OCI-LY1 (cell line): ENCODE results near the gene ARHGEF25.
A peak's percentile ranks its signal among the peaks of the same experiment; 100 is the strongest.

ENCODE experiments used
- H2AFZ ChIP-seq: fragments of 200-600 bp; sonication (generic), shearing (Covaris generic); 2 replicates; pipeline ENCODE4 v1.6.0; 2014; ENCODE audit warnings: antibody characterized with exemption, mild to moderate bottlenecking, low read length
- H3F3A ChIP-seq: fragments of 200-600 bp; sonication (generic), shearing (Covaris generic); 2 replicates; pipeline ENCODE4 v1.6.0; 2014; ENCODE audit warnings: mild to moderate bottlenecking, antibody characterized with exemption, low read length, moderate library complexity; ENCODE audit not compliant: insufficient read depth
- H3K27ac ChIP-seq: fragments of 200-600 bp; sonication (generic); 2 replicates; pipeline ENCODE4 v1.5.1; 2014; ENCODE audit warnings: low read length, mixed run types, mild to moderate bottlenecking, low read depth; ENCODE audit not compliant: poor library complexity, severe bottlenecking
- H3K27me3 ChIP-seq: fragments of 200-600 bp; sonication (generic); 2 replicates; pipeline ENCODE4 v1.6.0; 2014; ENCODE audit warnings: antibody characterized with exemption, mild to moderate bottlenecking, low read length, moderate library complexity; ENCODE audit not compliant: insufficient read depth
- H3K36me3 ChIP-seq: fragments of 200-600 bp; sonication (generic); 2 replicates; pipeline ENCODE4 v1.6.1; 2014; ENCODE audit warnings: mild to moderate bottlenecking, antibody characterized with exemption, low read length, moderate library complexity, mixed read lengths; ENCODE audit not compliant: insufficient read depth
- H3K4me1 ChIP-seq: fragments of 200-600 bp; sonication (generic); 2 replicates; pipeline ENCODE4 v1.5.1; 2014; ENCODE audit warnings: mild to moderate bottlenecking, low read length, moderate library complexity; ENCODE audit not compliant: insufficient read depth, severe bottlenecking
- H3K4me2 ChIP-seq: fragments of 200-600 bp; sonication (generic), shearing (Covaris generic); 2 replicates; pipeline ENCODE4 v1.6.1; 2014; ENCODE audit warnings: low read length
- H3K4me3 ChIP-seq: fragments of 200-600 bp; sonication (generic); 2 replicates; pipeline ENCODE4 v1.5.1; 2014; ENCODE audit warnings: low read length, low read depth, mild to moderate bottlenecking, mixed read lengths; ENCODE audit not compliant: poor library complexity, severe bottlenecking
- H3K79me2 ChIP-seq: fragments of 200-600 bp; shearing (Covaris generic); 2 replicates; pipeline ENCODE4 v1.6.1; 2016; ENCODE audit warnings: mixed run types, low read length, mixed read lengths; ENCODE audit not compliant: insufficient read depth
- H3K9ac ChIP-seq: fragments of 200-600 bp; sonication (generic), shearing (Covaris generic); 2 replicates; pipeline ENCODE4 v1.6.1; 2014; ENCODE audit warnings: mild to moderate bottlenecking, low read length, mixed read lengths
- H3K9me2 ChIP-seq: fragments of 200-600 bp; sonication (generic), shearing (Covaris generic); 2 replicates; pipeline ENCODE4 v1.6.1; 2014; ENCODE audit warnings: low read depth, mild to moderate bottlenecking, low read length, mixed read lengths
- H3K9me3 ChIP-seq: fragments of 200-600 bp; shearing (Covaris generic); 2 replicates; pipeline ENCODE4 v1.6.1; 2014; ENCODE audit warnings: low read length, mixed read lengths
- H4K20me1 ChIP-seq: fragments of 200-600 bp; sonication (generic), shearing (Covaris generic); 2 replicates; pipeline ENCODE4 v1.6.0; 2016; ENCODE audit warnings: mild to moderate bottlenecking, low read length; ENCODE audit not compliant: insufficient read depth
- EZH2 ChIP-seq: fragments of 200-600 bp; sonication (generic), shearing (Covaris generic); IDR thresholded peaks from 2 replicates; pipeline ENCODE4 v1.8.0; 2017; ENCODE audit warnings: borderline replicate concordance, mixed run types, mild to moderate bottlenecking, antibody characterized with exemption, low read length, moderate library complexity, mixed read lengths
- TF ChIP-seq, protein P1 (sequence below): fragments of 200-600 bp; sonication (generic), shearing (Covaris generic); IDR thresholded peaks from 2 replicates; pipeline ENCODE4 v1.5.1; 2017; ENCODE audit warnings: mild to moderate bottlenecking, antibody characterized with exemption, low read length, moderate library complexity, mixed read lengths

ARHGEF25 gene

DNA sequence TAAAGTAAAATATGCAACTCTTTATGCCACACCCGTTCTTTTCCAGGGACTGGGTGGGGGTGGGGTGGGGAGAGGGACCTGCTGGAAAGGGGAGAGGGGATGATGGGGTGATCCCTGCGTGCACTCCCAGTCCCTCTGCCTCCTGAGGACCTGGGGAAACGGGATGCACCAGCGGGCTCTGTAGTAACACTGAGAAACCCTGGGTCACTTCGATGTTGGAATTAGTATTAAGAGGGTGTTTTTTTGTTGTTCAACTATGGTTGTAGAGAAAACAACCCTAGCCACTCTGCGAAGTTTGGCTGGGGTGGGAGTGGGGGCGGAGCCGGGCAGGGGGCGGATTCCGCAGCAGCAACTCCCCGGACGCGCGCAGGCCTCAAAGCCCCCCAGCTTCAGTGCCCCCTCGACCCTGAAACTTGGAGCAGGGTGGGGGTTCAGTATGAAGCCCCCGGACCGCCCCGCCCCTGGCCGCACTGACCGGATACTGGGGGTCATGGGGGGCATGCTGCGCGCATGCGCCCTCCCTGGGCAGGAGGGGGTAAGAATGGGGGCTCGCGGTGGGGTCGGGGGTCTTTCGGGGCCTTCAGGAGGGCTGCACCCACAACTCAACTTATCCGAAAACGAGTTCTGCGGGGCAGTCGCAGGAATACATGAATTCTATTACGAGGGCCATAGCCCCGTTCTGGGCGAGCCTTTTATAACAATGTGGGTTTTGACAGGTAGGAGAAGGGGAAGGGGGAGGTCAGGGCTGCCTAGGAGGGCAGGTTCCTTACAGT, 1.3 kb upstream of the ARHGEF25 start:
- H3K9ac ChIP-seq, result no peak overlapping the region

DNA sequence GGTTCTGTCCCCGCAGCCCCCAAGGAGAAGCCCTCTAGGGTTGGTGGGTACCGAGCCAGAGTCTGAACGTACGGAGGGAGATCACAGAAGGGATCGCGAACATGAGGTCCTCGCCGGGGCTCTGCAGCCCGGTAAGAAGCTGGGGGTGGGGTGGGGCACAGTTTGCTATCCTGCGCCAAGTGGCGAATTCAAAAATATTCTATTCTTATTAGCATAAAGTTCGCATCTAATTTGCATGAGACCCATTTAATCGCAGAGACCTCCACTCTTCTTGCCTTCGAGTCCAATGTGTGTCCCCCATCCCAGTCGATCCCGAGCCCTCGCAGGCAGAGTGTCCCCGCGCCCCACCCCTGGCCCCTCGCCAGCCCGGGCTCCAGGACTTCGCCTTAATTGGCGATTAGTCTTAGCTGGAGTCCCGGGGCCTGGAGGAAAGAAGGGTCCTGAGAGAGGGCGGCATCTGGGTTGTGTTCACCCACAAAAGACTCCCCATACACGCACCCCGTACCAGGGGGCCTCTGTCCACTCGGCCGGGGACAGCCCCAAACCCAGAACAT, 604 bp upstream of the ARHGEF25 start:
- Histone ChIP-seq H3K27ac (no peak overlapping the region), H3K79me2 (no peaks in the 10 kb centered on the region), H2AFZ (no peak overlapping the region), H3F3A (no peaks in the 10 kb centered on the region), H3K4me3 (peak overlapping the region; percentile 62), H3K9me3 (no peaks in the 10 kb centered on the region), H3K4me2 (peak overlapping the region; percentile 89; the same call in 1 of the 2 replicates), H3K9me2 (no peaks in the 10 kb centered on the region), H3K36me3 (no peaks in the 10 kb centered on the region), H3K27me3 (peaks cover 4% of the 10 kb centered on the region; the same call in 1 of the 2 replicates), H4K20me1 (no peaks in the 10 kb centered on the region), H3K4me1 (peaks cover 12% of the 10 kb centered on the region), H3K9ac (peak overlapping the region; percentile 68; the same call in 1 of the 2 replicates)
- no peak for TF ChIP-seq EZH2
- TF ChIP-seq, protein P1, sequence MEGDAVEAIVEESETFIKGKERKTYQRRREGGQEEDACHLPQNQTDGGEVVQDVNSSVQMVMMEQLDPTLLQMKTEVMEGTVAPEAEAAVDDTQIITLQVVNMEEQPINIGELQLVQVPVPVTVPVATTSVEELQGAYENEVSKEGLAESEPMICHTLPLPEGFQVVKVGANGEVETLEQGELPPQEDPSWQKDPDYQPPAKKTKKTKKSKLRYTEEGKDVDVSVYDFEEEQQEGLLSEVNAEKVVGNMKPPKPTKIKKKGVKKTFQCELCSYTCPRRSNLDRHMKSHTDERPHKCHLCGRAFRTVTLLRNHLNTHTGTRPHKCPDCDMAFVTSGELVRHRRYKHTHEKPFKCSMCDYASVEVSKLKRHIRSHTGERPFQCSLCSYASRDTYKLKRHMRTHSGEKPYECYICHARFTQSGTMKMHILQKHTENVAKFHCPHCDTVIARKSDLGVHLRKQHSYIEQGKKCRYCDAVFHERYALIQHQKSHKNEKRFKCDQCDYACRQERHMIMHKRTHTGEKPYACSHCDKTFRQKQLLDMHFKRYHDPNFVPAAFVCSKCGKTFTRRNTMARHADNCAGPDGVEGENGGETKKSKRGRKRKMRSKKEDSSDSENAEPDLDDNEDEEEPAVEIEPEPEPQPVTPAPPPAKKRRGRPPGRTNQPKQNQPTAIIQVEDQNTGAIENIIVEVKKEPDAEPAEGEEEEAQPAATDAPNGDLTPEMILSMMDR, result no peak

More for the DNA sequence above, 1.3 kb upstream of the ARHGEF25 start:
- Histone ChIP-seq H4K20me1 (no peaks in the 10 kb centered on the region), H3K27me3 (peaks cover 4% of the 10 kb centered on the region; the same call in 1 of the 2 replicates), H3K36me3 (no peaks in the 10 kb centered on the region), H3K27ac (no peak overlapping the region), H3K4me2 (no peak overlapping the region), H3F3A (no peaks in the 10 kb centered on the region), H3K9me3 (no peaks in the 10 kb centered on the region), H3K79me2 (no peaks in the 10 kb centered on the region), H3K9me2 (no peaks in the 10 kb centered on the region), H3K4me1 (peaks cover 19% of the 10 kb centered on the region), H2AFZ (no peak overlapping the region), H3K4me3 (no peak overlapping the region)
- TF ChIP-seq, protein P1, result no peak
- TF ChIP-seq EZH2, result no peak

DNA sequence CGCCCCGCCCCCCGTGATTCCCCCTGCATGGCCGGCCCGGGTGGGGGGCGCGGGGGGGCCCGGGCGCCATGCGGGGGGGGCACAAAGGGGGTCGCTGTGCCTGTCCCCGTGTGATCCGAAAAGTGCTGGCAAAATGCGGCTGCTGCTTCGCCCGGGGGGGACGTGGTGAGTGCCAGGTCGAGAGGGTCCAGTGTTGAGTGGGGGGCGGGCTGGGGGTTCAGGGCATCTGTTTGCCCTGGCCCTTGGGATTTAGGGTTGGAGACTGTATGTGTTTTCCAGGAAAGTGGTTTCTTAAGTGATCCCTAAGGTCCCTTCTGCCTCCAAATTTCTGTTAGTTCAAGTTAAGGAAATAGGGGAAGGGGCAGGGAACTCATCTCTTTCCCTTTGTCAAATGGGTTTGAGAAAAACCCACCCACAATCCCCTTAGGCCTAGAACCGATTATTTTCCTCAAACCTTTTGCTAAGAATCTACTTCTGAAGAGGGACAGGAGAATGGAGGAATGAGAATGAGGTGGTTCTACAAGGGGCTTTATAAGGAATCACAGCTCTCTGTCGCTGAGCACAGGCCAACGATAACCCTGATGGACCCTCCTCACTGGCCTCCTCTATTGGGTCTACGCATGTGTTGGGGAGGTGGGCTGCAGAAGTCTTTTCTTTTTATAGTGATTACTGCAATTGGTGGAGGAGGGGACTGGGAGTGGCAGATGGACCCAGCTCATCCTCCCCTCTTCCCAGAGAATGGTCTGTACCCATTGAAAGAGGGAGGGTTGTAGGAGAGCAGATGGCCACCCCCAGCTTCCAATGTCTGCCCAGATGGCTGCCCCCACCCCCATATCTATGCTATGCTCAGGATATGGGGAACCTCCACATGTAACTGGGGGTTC, 834 bp downstream of the ARHGEF25 start:
- Histone ChIP-seq H3K9me2 (no peaks in the 10 kb centered on the region), H3K79me2 (no peaks in the 10 kb centered on the region), H3K9me3 (no peaks in the 10 kb centered on the region), H3F3A (no peaks in the 10 kb centered on the region), H3K4me1 (peaks cover 10% of the 10 kb centered on the region), H3K4me3 (peak overlapping the region; percentile 62), H3K4me2 (peak overlapping the region; percentile 89), H4K20me1 (no peaks in the 10 kb centered on the region), H3K27ac (no peak overlapping the region), H3K36me3 (no peaks in the 10 kb centered on the region), H3K9ac (peak overlapping the region; percentile 68; the same call in 1 of the 2 replicates), H3K27me3 (peaks cover 4% of the 10 kb centered on the region; the same call in 1 of the 2 replicates), H2AFZ (no peak overlapping the region)
- TF ChIP-seq, protein P1, result no peak
- TF ChIP-seq EZH2, result no peak
